Right lobe of liver (tissue), 4 donors: ENCODE data around the gene DGLUCY.

Experiments used
- CTCF ChIP-seq, 4 donors: fragments of 200-600 bp in 3 of 4; fragments of 450-650 bp in 1 of 4; IDR thresholded peaks; one replicate each; pipeline versions ENCODE4 v1.5.1 to v1.8.0; 2016 to 2022; ENCODE audit warnings: antibody characterized with exemption in 4 of 4, mild to moderate bottlenecking in 2 of 4
- POLR2A ChIP-seq: fragments of 450-650 bp; IDR thresholded peaks from one replicate; pipeline ENCODE4 v1.6.1; 2017; ENCODE audit warnings: antibody characterized with exemption, mild to moderate bottlenecking
- donor health status: DM: no; HTN: no; CAD: no.
- donor health status: DM: no; HTN: no; CAD: no.
- donor health status: DM: no; HTN: yes; CAD: no.

DNA sequence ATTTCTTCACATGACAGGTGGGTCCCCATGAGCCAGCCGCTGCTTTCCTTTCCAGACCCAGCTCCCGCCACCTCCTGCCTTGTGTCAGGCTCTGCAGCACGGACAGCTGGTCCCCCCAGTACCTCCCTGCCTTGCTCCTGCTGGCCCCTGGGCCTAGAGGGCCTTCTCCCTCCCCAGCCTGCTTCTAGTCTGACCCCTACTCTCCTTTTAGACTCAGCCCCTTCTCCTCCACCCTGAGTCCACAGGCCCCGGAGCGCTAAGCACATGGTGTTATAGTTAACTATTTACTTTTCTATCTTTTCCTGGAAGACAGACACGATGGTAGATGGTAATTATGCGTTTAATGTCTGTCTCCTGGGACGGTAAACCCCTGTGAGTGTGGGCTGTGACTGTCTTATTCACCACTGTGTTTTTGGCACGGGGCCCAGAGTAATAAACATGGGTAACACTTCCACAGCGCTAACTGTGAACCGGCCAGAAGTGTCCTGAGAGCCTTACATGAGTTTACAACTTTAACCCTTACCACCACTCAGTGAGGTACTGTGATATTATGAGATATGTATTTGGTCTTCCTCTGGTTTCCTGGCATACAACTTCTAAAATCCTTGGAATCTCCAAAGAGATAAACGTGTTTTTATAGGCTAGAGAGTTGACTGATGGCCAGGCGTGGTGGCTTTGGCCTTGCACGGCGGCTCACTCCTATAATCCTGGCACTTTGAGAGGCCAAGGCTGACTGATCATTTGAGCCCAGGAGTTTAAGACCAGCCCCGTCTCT lies 41.2 kb downstream of the DGLUCY start:
- TF ChIP-seq CTCF (IDR thresholded peaks at IDR 0.05) (no peak), POLR2A (no peak)
